NCI-H226 (cell line): ENCODE data around the gene DDR1.
"Not testable (repeated sequence)": the region's sequence is repeated elsewhere in the genome, so short reads cannot be mapped to it uniquely, and the experiment has no call there.

Experiments used
- DNase-seq: peaks from one replicate; pipeline ENCODE4 v3.0.0-alpha.2; 2015

Gene DDR1

GRCh38 chr6:30883685-30884520, at the start of gene DDR1:
DDR1 (plus strand) TSS chr6:30884519; CDS start chr6:30888730, 4,211 bp downstream.
- DNase-seq: peak; percentile 76

- no peak for DNase-seq
These were observed 49.7 kb upstream of the DDR1 start for GRCh38 chr6:30834646-30835045.

GRCh38 chr6:30835576-30835975, 48.7 kb upstream of the DDR1 start:
- no peak for DNase-seq

GRCh38 chr6:30836431-30836866, 47.9 kb upstream of the DDR1 start:
- DNase-seq: peak; percentile 41

GRCh38 chr6:30836957-30837356, 47.4 kb upstream of the DDR1 start:
- DNase-seq: peak; percentile 26

- DNase-seq: no peak
These were observed 46.9 kb upstream of the DDR1 start for GRCh38 chr6:30837432-30837831.

- DNase-seq: no peak
These were observed 46.4 kb upstream of the DDR1 start for GRCh38 chr6:30837870-30838269.

- DNase-seq: no peak
These were observed 44.6 kb upstream of the DDR1 start for GRCh38 chr6:30839671-30840070.

GRCh38 chr6:30840084-30840934, 44.0 kb upstream of the DDR1 start:
- no peak for DNase-seq

- no peak for DNase-seq
These were observed 43.2 kb upstream of the DDR1 start for GRCh38 chr6:30840935-30841643.

GRCh38 chr6:30841644-30842504, 42.4 kb upstream of the DDR1 start:
- peak; percentile 70 for DNase-seq

- DNase-seq: no peak
These were observed 41.3 kb upstream of the DDR1 start for GRCh38 chr6:30842754-30843610.

GRCh38 chr6:30843611-30843998, 40.7 kb upstream of the DDR1 start:
- no peak for DNase-seq

- peak; percentile 95 for DNase-seq
These were observed 40.2 kb upstream of the DDR1 start for GRCh38 chr6:30844118-30844535.

GRCh38 chr6:30845183-30845582, 39.1 kb upstream of the DDR1 start:
- DNase-seq: no peak

GRCh38 chr6:30847421-30847970, 36.8 kb upstream of the DDR1 start:
- DNase-seq: no peak

- no peak for DNase-seq
These were observed 36.3 kb upstream of the DDR1 start for GRCh38 chr6:30847971-30848436.

GRCh38 chr6:30849903-30850651, 34.2 kb upstream of the DDR1 start:
- no peak for DNase-seq

- not testable (repeated sequence) for DNase-seq
These were observed 31.9 kb upstream of the DDR1 start for GRCh38 chr6:30852459-30852858.
